Colonic mucosa (tissue), 4 donors: ENCODE data around the gene MAGI2. TPM values are rescaled to one million over a fixed set of nuclear protein-coding genes. Genes with fewer than 3 reads are reported as not detected.

Experiments
- DNase-seq: peaks from one replicate; pipeline ENCODE4 v3.0.0-alpha.2; 2020
- H3K27ac ChIP-seq: fragments of 200-600 bp; one replicate; pipeline ENCODE4 v1.8.0; 2021
- H3K27me3 ChIP-seq: fragments of 200-600 bp; one replicate; pipeline ENCODE4 v1.8.0; 2021
- H3K36me3 ChIP-seq: fragments of 200-600 bp; one replicate; pipeline ENCODE4 v1.8.0; 2021
- H3K4me1 ChIP-seq: fragments of 200-600 bp; one replicate; pipeline ENCODE4 v1.8.0; 2021; ENCODE audit warnings: mild to moderate bottlenecking
- H3K4me3 ChIP-seq: fragments of 200-600 bp; one replicate; pipeline ENCODE4 v1.8.0; 2021
- H3K9ac ChIP-seq, 2 donors: one replicate each; pipeline ENCODE4 v1.7.0; 2013; ENCODE audit warnings: control low read depth in 2 of 2, low read depth in 2 of 2, low read length in 2 of 2
- H3K9me3 ChIP-seq: fragments of 200-600 bp; one replicate; pipeline ENCODE4 v1.8.0; 2021
- intact Hi-C: fragments of 100-400 bp; cut with DNase I; formaldehyde crosslinking; loops from one replicate; pipeline ENCODE4 v1.14.1; 2022
- total RNA-seq, 2 donors: library from RNA; stranded (reverse); fragmentation: NEBNext Ultra II Directional in 1 of 2; extraction: Animal tissue kit (Norgen Biotek cat#: 25700) in 1 of 2; gene quantifications; one replicate each; pipeline ENCODE4 v1.2.1, GENCODE V29; 2021
- TF ChIP-seq, protein P1 (sequence below): fragments of 200-600 bp; IDR thresholded peaks from one replicate; pipeline ENCODE4 v1.8.0; 2022; ENCODE audit warnings: antibody characterized with exemption, mild to moderate bottlenecking
- donor health status: healthy.
- donor health status: DM: no; HTN: no; CAD: no.
- donor health status: DM: no; HTN: no; CAD: no.

MAGI2 gene
- total RNA-seq, 2 donors from 2014 or later, result 1.1 to 2.4 TPM

DNA sequence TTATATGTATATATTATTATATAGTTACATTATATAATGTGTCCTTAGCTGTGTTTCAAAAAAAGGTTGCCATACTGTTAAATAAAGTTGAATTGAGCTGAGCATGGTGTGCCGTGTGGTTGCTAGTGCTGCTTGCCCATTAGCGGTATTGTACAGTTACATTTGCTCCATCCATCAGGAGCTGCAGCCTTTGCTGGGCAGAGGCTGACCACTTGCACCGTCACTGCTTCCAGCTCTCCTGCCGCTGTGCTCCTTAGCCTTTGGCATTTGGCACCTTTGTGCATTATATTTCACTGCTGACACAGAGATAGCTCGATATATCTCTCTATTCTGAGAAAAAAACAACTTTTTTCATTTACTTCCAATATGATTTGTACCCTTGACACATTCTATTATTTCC lies 1282.7 kb downstream of the MAGI2 start:
- H3K36me3 ChIP-seq, result no peaks in the 10 kb centered on the region
- H3K9ac ChIP-seq, result no peak overlapping the region
- no peaks in the 10 kb centered on the region for H3K9me3 ChIP-seq
- TF ChIP-seq, protein P1, sequence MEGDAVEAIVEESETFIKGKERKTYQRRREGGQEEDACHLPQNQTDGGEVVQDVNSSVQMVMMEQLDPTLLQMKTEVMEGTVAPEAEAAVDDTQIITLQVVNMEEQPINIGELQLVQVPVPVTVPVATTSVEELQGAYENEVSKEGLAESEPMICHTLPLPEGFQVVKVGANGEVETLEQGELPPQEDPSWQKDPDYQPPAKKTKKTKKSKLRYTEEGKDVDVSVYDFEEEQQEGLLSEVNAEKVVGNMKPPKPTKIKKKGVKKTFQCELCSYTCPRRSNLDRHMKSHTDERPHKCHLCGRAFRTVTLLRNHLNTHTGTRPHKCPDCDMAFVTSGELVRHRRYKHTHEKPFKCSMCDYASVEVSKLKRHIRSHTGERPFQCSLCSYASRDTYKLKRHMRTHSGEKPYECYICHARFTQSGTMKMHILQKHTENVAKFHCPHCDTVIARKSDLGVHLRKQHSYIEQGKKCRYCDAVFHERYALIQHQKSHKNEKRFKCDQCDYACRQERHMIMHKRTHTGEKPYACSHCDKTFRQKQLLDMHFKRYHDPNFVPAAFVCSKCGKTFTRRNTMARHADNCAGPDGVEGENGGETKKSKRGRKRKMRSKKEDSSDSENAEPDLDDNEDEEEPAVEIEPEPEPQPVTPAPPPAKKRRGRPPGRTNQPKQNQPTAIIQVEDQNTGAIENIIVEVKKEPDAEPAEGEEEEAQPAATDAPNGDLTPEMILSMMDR, result no peak
- intact Hi-C loops, result no loop called here
- H3K27ac ChIP-seq, result no peak overlapping the region
- no peak overlapping the region for H3K4me3 ChIP-seq
- H3K27me3 ChIP-seq, result no peaks in the 10 kb centered on the region
- no peaks in the 10 kb centered on the region for H3K4me1 ChIP-seq
- DNase-seq, result no peak

DNA sequence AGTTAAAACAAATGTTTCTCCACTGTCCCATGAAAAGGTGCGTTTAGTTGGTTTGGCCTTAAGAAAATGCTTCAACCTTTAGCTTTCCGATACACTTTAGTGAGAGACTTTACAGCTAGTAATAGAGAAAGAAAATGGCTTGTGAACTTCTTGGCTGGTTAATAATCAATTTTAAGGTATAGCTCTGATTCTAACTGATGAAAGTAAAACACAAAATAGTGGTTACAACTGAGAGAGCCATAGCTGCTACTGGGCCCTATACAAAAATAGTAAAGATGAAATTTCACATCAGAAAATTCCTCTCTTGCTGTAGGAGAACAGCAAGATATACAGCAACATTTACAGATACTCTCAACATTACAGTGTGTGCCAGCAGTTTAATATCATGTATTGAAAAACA lies 1283.5 kb downstream of the MAGI2 start:
- Histone ChIP-seq H3K9me3 (no peaks in the 10 kb centered on the region), H3K36me3 (no peaks in the 10 kb centered on the region), H3K4me3 (no peak overlapping the region), H3K4me1 (no peaks in the 10 kb centered on the region), H3K9ac (no peak overlapping the region), H3K27ac (no peak overlapping the region), H3K27me3 (no peaks in the 10 kb centered on the region)
- TF ChIP-seq, protein P1, result no peak
- no peak for DNase-seq
- intact Hi-C loops, result no loop called here

DNA sequence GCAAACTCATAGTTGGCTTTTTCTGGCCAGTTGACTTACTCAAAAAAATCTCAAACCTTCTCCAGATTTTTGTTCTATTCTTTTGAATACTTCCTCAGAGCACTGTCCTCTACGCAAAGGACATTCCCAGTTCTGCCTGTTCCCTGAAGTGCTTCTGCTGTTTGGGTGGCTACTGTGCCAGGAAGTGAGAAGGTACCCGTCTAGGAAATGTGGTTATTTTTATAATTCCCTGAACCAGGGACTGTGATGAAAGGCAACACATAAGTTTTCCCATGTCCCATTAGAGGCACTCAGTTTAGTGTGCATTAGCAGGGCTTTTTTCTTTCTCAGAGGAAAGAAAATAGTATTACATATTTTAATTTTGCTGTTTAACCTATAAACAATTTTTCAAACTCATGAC lies 1284.6 kb downstream of the MAGI2 start:
- Histone ChIP-seq H3K9ac (no peak overlapping the region), H3K9me3 (no peaks in the 10 kb centered on the region), H3K36me3 (no peaks in the 10 kb centered on the region), H3K27me3 (no peaks in the 10 kb centered on the region), H3K27ac (no peak overlapping the region), H3K4me3 (no peak overlapping the region), H3K4me1 (no peaks in the 10 kb centered on the region)
- DNase-seq, result no peak
- TF ChIP-seq, protein P1, result no peak
- intact Hi-C loops, result no loop called here

DNA sequence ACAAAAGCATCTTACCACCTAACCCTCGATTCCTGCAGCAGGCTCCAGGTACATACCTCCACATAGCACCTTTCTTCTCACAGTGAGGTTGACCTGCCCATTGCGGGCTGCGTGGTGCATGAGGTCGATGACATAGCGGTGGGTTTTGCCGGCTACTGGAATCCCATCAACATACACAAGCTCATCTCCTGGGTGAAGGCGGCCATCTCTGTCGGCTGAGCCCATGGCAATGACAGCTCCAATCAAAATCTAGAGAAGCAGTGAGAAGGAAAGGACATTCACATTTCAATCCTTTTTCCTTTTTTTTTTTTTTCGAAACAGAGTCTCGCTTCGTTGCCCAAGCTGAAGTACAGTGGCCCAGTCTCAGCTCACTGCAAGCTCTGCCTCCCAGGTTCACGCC lies 1285.6 kb downstream of the MAGI2 start:
- Histone ChIP-seq H3K4me1 (no peaks in the 10 kb centered on the region), H3K27ac (no peak overlapping the region), H3K9ac (no peak overlapping the region), H3K4me3 (no peak overlapping the region), H3K36me3 (no peaks in the 10 kb centered on the region), H3K27me3 (no peaks in the 10 kb centered on the region), H3K9me3 (no peaks in the 10 kb centered on the region)
- TF ChIP-seq, protein P1, result no peak
- intact Hi-C loops, result no loop called here
- DNase-seq, result no peak

DNA sequence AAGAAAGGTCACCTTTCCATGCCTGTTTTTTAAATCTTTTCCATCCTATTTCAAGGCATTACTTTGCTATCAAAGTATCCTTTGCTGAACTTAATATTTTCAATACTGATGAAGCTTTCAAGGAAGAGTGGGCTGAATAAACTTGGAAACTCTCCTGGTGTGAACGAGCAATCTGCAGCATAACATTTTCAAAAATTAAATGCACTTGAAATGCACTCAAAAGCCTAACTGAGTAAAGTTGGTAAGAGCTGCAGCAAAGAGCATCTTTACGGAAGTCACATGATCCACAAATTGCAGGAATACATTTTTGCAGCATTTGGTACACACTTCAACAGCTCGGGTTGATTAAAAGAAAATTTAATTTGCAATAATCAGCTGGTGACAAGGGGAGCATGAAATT lies 1287.6 kb downstream of the MAGI2 start:
- intact Hi-C loops, result no loop called here
- Histone ChIP-seq H3K36me3 (no peaks in the 10 kb centered on the region), H3K4me3 (no peak overlapping the region), H3K27me3 (no peaks in the 10 kb centered on the region), H3K27ac (no peak overlapping the region), H3K4me1 (no peaks in the 10 kb centered on the region), H3K9ac (no peak overlapping the region), H3K9me3 (no peaks in the 10 kb centered on the region)
- DNase-seq, result no peak
- TF ChIP-seq, protein P1, result no peak

DNA sequence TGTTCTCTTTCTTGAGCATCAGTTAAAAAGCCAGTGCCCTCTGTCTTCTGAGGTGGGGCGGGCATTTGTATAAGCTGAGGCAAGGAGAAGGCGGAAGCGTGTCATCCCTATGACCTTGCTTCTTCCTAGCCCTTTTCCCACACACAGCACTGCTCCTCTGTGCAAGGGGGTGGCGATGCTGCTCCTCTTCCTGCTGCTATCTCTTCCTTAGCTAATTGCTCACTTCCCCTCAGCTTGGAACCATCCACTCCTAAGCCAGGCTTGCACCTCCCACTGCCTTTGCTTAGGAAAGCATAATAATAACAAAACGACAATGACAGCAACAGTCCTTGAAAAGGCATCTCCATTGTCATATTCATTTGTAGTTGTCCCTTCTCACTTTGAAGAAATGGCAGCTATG lies 1288.0 kb downstream of the MAGI2 start:
- Histone ChIP-seq H3K27ac (no peak overlapping the region), H3K9ac (no peak overlapping the region), H3K27me3 (no peaks in the 10 kb centered on the region), H3K4me3 (no peak overlapping the region), H3K9me3 (no peaks in the 10 kb centered on the region), H3K4me1 (no peaks in the 10 kb centered on the region), H3K36me3 (no peaks in the 10 kb centered on the region)
- DNase-seq, result no peak
- TF ChIP-seq, protein P1, result no peak
- intact Hi-C loops, result no loop called here
